KBM-7 (cell line): ENCODE data around the gene THEMIS.
"Not testable (repeated sequence)": the region's sequence is repeated elsewhere in the genome, so short reads cannot be mapped to it uniquely, and the experiment has no call there.

Experiments
- DNase-seq: peaks from one replicate; pipeline ENCODE4 v3.0.0-alpha.2; 2015
- in situ Hi-C: fragments of 300-500 bp; cut with MboI; formaldehyde crosslinking; loops from 2 replicates; pipeline ENCODE4 v1.14.3; 2020; ENCODE audit warnings: low sequenced_read_pairs, low pct_unique_long_range_greater_than_20kb, mixed read lengths

Gene THEMIS

GRCh38 chr6:127900935-127901334 lies at the start of gene THEMIS:
Gene THEMIS, minus strand, starts transcription at chr6:127901058. Its CDS starts 126 bp downstream, at chr6:127900932.
- no peak for DNase-seq
- in situ Hi-C loops, result no loop called here

- in situ Hi-C loops, result no loop called here
- no peak for DNase-seq
These were observed 48.4 kb upstream of the THEMIS start for GRCh38 chr6:127949251-127949650.

- in situ Hi-C loops, result no loop called here
These were observed 45.5 kb upstream of the THEMIS start for GRCh38 chr6:127946388-127946787.

GRCh38 chr6:127945434-127946097 lies 44.7 kb upstream of the THEMIS start:
- in situ Hi-C loops, result no loop called here

More at GRCh38 chr6:127946388-127946787, 45.5 kb upstream of the THEMIS start:
- no peak for DNase-seq

GRCh38 chr6:127941228-127941627 lies 40.4 kb upstream of the THEMIS start:
- DNase-seq, result no peak

More at GRCh38 chr6:127945434-127946097, 44.7 kb upstream of the THEMIS start:
- DNase-seq, result no peak

GRCh38 chr6:127939442-127940066 lies 38.7 kb upstream of the THEMIS start:
- in situ Hi-C loops, result no loop called here
- DNase-seq, result peak; percentile 16

More at GRCh38 chr6:127941228-127941627, 40.4 kb upstream of the THEMIS start:
- in situ Hi-C loops, result no loop called here

- in situ Hi-C loops, result no loop called here
- DNase-seq, result peak; percentile 59
These were observed 37.8 kb upstream of the THEMIS start for GRCh38 chr6:127938701-127939100.

- DNase-seq, result no peak
- in situ Hi-C loops, result no loop called here
These were observed 36.9 kb upstream of the THEMIS start for GRCh38 chr6:127937747-127938146.

GRCh38 chr6:127937102-127937501 lies 36.2 kb upstream of the THEMIS start:
- in situ Hi-C loops, result no loop called here
- DNase-seq, result no peak

- in situ Hi-C loops, result no loop called here
- no peak for DNase-seq
These were observed 34.1 kb upstream of the THEMIS start for GRCh38 chr6:127934956-127935355.

GRCh38 chr6:127933852-127934840 lies 33.3 kb upstream of the THEMIS start:
- in situ Hi-C loops, result no loop called here
- DNase-seq, result no peak

GRCh38 chr6:127933137-127933536 lies 32.3 kb upstream of the THEMIS start:
- DNase-seq, result no peak
- in situ Hi-C loops, result no loop called here

GRCh38 chr6:127932708-127933107 lies 31.9 kb upstream of the THEMIS start:
- in situ Hi-C loops, result no loop called here
- no peak for DNase-seq

- in situ Hi-C loops, DNase-seq: not testable (repeated sequence)
These were observed 25.6 kb upstream of the THEMIS start for GRCh38 chr6:127926441-127926840.

GRCh38 chr6:127924440-127924839 lies 23.6 kb upstream of the THEMIS start:
- no peak for DNase-seq
- in situ Hi-C loops, result no loop called here

- DNase-seq, result no peak
- in situ Hi-C loops, result no loop called here
These were observed 23.2 kb upstream of the THEMIS start for GRCh38 chr6:127924031-127924430.

- peak; percentile 26 for DNase-seq
- in situ Hi-C loops, result no loop called here
These were observed 22.3 kb upstream of the THEMIS start for GRCh38 chr6:127923135-127923534.

GRCh38 chr6:127921982-127922381 lies 21.1 kb upstream of the THEMIS start:
- in situ Hi-C loops, result no loop called here
- DNase-seq, result no peak

- in situ Hi-C loops, result no loop called here
- DNase-seq, result no peak
These were observed 19.9 kb upstream of the THEMIS start for GRCh38 chr6:127920804-127921203.
